Fibroblast of mammary gland (primary cell): Measurements from ENCODE around the gene PELI1.
A peak's percentile ranks its signal among the peaks of the same experiment; 100 is the strongest.
"Not testable (repeated sequence)": the region's sequence is repeated elsewhere in the genome, so short reads cannot be mapped to it uniquely, and the experiment has no call there.

Experiments
- DNase-seq: peaks from one replicate; pipeline ENCODE4 v3.0.0-alpha.2; 2010; ENCODE audit warnings: low read depth
- H3K4me3 ChIP-seq: 2 replicates; pipeline ENCODE4 v1.5.1; 2011; ENCODE audit warnings: low read depth, mild to moderate bottlenecking, low read length, moderate library complexity; ENCODE audit not compliant: control insufficient read depth
- TF ChIP-seq, protein P1 (sequence below): conservative IDR thresholded peaks from 2 replicates; pipeline ENCODE4 v1.5.1; 2011; ENCODE audit warnings: low read depth, low read length, inconsistent platforms; ENCODE audit not compliant: control insufficient read depth, insufficient read depth

PELI1 gene

DNA sequence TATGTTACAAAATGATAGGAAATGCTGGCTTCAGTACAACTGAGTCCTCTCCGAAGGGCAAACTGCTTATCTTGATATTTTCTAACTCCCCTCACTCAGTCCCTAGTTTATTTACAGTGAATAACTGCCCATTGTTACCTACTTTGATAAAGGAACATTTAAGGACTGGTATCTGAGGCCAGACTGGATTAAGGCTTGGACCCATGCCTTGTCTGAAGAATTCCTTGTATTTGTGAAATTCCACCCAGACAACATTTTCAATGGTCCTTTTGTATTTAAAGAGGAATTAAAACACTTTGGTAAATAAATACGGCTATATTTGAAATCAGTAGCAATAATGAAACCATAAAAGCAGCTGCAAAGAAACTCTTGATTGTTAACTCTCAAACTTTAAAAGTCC lies 58.3 kb downstream of the PELI1 start:
- no peak overlapping the region for H3K4me3 ChIP-seq
- no peak for DNase-seq
- TF ChIP-seq, protein P1, sequence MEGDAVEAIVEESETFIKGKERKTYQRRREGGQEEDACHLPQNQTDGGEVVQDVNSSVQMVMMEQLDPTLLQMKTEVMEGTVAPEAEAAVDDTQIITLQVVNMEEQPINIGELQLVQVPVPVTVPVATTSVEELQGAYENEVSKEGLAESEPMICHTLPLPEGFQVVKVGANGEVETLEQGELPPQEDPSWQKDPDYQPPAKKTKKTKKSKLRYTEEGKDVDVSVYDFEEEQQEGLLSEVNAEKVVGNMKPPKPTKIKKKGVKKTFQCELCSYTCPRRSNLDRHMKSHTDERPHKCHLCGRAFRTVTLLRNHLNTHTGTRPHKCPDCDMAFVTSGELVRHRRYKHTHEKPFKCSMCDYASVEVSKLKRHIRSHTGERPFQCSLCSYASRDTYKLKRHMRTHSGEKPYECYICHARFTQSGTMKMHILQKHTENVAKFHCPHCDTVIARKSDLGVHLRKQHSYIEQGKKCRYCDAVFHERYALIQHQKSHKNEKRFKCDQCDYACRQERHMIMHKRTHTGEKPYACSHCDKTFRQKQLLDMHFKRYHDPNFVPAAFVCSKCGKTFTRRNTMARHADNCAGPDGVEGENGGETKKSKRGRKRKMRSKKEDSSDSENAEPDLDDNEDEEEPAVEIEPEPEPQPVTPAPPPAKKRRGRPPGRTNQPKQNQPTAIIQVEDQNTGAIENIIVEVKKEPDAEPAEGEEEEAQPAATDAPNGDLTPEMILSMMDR, result no peak

DNA sequence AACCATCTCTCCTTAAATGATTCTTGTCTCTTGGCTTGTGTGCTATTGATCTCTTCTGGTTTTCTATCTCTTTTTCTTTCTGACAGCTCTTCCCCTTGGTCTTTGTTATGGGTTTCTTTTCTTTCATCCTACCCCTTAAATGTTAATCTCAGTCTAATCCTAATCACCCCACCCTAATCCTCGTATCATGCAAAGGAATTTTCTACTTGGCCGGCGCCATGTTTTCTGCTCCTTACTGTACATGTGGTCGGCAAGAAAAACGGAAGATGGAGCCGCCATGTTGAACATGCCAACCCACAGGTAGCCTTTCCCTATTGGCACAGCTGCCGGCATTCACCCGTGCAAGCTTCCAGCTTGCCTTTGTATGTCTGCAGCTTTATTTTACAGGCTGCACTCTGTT lies 63.2 kb downstream of the PELI1 start:
- TF ChIP-seq, protein P1, result no peak
- no peak for DNase-seq
- H3K4me3 ChIP-seq, result no peak overlapping the region

DNA sequence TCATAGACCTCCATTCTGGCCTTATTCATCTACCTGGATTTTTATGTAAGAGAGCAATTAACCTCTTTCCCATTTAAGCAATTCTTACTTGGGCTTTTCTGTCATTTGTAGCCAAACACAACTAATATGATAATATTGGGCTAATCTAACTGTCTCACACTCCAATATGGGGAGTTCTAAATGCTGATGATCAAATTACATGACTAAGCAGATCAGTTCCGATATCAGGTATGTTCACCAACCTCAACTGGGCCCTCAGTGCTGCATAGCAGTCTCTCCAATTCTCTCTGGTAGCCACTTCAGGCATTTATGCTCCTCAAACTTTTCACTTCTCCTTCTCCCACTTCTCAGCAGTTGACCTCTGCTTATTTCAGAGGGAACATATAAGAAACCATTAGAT lies 64.0 kb downstream of the PELI1 start:
- no peak for DNase-seq
- TF ChIP-seq, protein P1, result no peak
- no peak overlapping the region for H3K4me3 ChIP-seq

DNA sequence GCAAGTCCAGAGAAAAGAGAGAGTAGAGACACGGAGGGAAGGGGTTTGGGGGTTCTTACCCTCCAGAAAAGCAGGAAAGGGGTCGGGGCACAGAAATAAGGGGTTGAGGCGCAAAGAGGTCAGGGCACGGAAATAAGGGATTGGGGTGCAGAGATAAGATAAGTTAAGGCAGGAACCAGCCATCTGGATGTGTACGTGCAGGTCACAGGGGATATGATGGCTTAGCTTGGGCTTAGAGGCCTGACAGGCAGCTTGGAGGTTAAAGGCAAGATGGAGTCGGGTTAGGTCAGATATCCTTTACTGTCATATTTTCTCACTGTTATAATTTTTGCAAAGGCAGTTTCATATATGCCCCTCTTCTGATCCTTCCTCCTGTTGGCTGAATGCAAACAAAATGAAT lies 64.5 kb downstream of the PELI1 start:
- not testable (repeated sequence) for H3K4me3 ChIP-seq, DNase-seq

DNA sequence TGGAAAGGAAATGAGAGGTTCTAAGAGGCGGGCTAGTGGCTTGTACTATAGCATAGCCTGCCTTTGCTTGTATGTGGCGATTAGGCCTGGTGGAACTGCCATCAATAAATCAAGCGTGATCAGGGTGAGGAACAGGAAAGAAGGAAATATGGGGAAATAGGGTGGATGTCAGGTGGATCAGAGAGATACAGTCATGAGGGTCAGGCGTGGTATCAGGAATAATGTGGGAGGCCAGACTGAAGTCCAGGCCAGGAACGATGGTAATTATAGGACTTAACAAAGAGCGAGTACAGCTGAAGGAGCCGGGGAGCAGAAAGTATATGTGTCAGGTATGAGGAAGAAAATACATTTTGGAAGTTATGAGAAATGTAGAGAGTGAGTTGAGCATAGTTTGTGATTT lies 67.4 kb downstream of the PELI1 start:
- not testable (repeated sequence) for DNase-seq, H3K4me3 ChIP-seq

DNA sequence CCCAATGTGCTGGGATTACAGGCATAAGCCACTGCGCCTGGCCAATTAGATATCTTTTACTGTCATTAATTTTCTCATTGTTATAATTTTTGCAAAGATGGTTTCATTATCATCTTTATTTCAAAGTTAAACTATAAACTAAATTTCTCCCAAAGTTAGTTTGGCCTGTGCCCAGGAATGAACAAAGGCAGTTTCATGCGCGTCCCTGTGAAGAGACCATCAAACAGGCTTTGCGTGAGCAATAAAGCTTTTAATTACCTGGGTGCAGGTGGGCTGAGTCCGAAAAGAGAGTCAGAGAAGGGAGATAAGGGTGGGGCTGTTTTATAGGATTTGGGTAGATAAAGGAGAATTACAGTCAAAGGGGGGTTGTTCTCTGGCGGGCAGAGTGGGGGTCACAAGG lies 69.6 kb downstream of the PELI1 start:
- not testable (repeated sequence) for H3K4me3 ChIP-seq, DNase-seq

DNA sequence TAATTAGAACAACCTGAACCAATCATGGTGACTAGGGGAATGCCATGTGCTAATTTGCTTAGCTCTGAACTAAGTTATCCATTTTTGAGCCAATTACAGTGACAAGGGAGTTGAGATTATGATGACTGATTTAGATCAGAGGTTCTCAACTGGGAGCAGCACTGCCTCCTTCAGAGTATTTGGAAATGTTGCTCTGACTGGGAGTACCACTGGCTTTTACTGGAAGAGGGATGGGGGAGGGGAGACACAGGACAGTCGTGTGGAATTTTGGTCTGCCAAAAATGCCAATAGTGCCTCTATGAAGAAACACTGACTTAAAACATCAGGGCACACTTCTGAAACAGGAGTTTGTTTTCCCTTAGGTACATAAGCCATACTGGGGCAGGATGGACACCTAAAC lies 76.9 kb downstream of the PELI1 start:
- TF ChIP-seq, protein P1, result no peak
- H3K4me3 ChIP-seq, result no peak overlapping the region
- DNase-seq, result peak; percentile 19

DNA sequence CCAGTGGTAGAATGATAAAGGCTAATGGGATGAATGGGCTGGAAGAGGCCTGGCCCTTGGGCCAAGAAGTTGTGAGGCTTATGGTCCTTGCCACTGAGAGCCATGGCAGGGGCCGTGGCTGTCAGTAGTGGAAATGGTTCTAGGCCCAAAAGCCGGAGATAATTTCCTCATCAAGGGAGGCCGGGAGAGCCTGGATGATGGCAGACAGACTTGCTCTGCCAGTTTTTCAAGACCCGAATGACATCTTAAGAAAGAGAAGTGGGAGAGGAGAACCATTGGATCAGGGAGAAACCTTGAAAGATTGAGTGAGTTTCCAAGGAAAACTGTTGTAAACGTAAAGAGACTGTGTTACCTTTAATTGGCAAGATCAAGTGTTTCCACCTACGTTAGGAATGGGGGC lies 78.7 kb downstream of the PELI1 start:
- TF ChIP-seq, protein P1, result no peak
- no peak for DNase-seq
- no peak overlapping the region for H3K4me3 ChIP-seq

DNA sequence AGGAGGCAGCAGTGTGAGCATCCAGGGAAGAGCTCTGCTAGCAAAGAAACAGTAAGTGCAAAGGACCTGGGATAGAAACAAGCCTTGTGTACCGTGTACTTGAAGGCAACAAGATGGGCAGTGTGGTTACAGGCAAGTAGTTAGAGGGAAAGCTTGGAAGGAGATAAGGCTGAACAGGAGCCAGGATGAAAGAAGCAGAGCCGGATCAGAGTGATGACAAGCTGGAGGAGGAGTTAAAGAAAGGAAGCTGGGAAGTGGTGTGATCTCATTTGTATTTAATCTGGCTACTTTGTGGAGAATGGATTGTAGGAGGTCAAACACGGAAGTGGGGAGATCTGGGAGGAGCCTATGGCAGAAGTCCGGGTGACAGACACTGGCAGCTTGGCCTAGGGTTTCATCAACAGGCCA lies 80.3 kb downstream of the PELI1 start:
- DNase-seq, result peak; percentile 82
- TF ChIP-seq, protein P1, result no peak
- H3K4me3 ChIP-seq, result no peak overlapping the region
